Measurements from ENCODE around the gene SNN. TPM values are rescaled to one million over a fixed set of nuclear protein-coding genes. Genes with fewer than 3 reads are reported as not detected.

SNN gene
- polyA plus RNA-seq, 3 donors: 8.6 to 39.9 (median 33.2) TPM

- 40 to 58% (median 53%) methylated on average over 15 of the region's 15 CpGs for WGBS, 3 donors
Measured at GRCh38 chr16:11674818-11675560, 6.7 kb downstream of the SNN start.

GRCh38 chr16:11675561-11676511, 7.6 kb downstream of the SNN start:
- no peak overlapping the region for H3K27ac ChIP-seq (ENCODE audit: low read depth, low read length)

More at GRCh38 chr16:11674818-11675560, 6.7 kb downstream of the SNN start:
- H3K27ac ChIP-seq (ENCODE audit: low read depth, low read length): no peak overlapping the region

GRCh38 chr16:11676799-11677198, 8.5 kb downstream of the SNN start:
- H3K27ac ChIP-seq (ENCODE audit: low read depth, low read length): no peak overlapping the region
- 90 to 91% (median 91%) methylated on average over 14 of the region's 14 CpGs for WGBS, 3 donors

More at GRCh38 chr16:11675561-11676511, 7.6 kb downstream of the SNN start:
- 62 to 89% (median 79%) methylated on average over 42 of the region's 42 CpGs for WGBS, 3 donors

- H3K27ac ChIP-seq (ENCODE audit: low read depth, low read length): no peak overlapping the region
- WGBS, 3 donors: 61 to 75% (median 67%) methylated on average over 9 of the region's 9 CpGs
Measured at GRCh38 chr16:11677451-11677951, 9.2 kb downstream of the SNN start.

- H3K27ac ChIP-seq (ENCODE audit: low read depth, low read length): no peak overlapping the region
- 79 to 83% (median 80%) methylated on average over 18 of the region's 18 CpGs for WGBS, 3 donors
Measured at GRCh38 chr16:11677959-11678881, 10.0 kb downstream of the SNN start.

- no peak overlapping the region for H3K27ac ChIP-seq (ENCODE audit: low read depth, low read length)
- WGBS, 3 donors: 83 to 92% (median 87%) methylated on average over 13 of the region's 13 CpGs
Measured at GRCh38 chr16:11679250-11679649, 11.0 kb downstream of the SNN start.

GRCh38 chr16:11679941-11680911, 12.0 kb downstream of the SNN start:
- H3K27ac ChIP-seq (ENCODE audit: low read depth, low read length): no peak overlapping the region
- WGBS, 3 donors: 69 to 90% (median 84%) methylated on average over 12 of the region's 12 CpGs

GRCh38 chr16:11681556-11681955, 13.3 kb downstream of the SNN start:
- no peak overlapping the region for H3K27ac ChIP-seq (ENCODE audit: low read depth, low read length)
- 5 to 51% (median 33%) methylated on average over 2 of the region's 2 CpGs for WGBS, 3 donors

GRCh38 chr16:11681976-11682654, 13.9 kb downstream of the SNN start:
- 47 to 85% (median 81%) methylated on average over 12 of the region's 12 CpGs for WGBS, 3 donors
- H3K27ac ChIP-seq (ENCODE audit: low read depth, low read length): no peak overlapping the region

- no peak overlapping the region for H3K27ac ChIP-seq (ENCODE audit: low read depth, low read length)
- 49 to 63% (median 59%) methylated on average over 5 of the region's 5 CpGs for WGBS, 3 donors
Measured at GRCh38 chr16:11682655-11683096, 14.4 kb downstream of the SNN start.

- no peak overlapping the region for H3K27ac ChIP-seq (ENCODE audit: low read depth, low read length)
- 74 to 88% (median 81%) methylated on average over 11 of the region's 11 CpGs for WGBS, 3 donors
Measured at GRCh38 chr16:11683145-11683544, 14.9 kb downstream of the SNN start.

GRCh38 chr16:11684231-11685025, 16.2 kb downstream of the SNN start:
- H3K27ac ChIP-seq (ENCODE audit: low read depth, low read length): no peak overlapping the region
- WGBS, 3 donors: 92 to 95% (median 95%) methylated on average over 12 of the region's 12 CpGs

- 82 to 88% (median 87%) methylated on average over 9 of the region's 9 CpGs for WGBS, 3 donors
- H3K27ac ChIP-seq (ENCODE audit: low read depth, low read length): no peak overlapping the region
Measured at GRCh38 chr16:11685844-11686618, 17.8 kb downstream of the SNN start.

GRCh38 chr16:11686713-11687380, 18.6 kb downstream of the SNN start:
- WGBS, 3 donors: 53 to 75% (median 74%) methylated on average over 6 of the region's 6 CpGs
- H3K27ac ChIP-seq (ENCODE audit: low read depth, low read length): no peak overlapping the region

Measured in adipose tissue (tissue), 3 donors.